Activated effector memory CD4-positive, alpha-beta T cell treated with Interleukin-2 at 50 U/mL for 16 hours (primary cell): ENCODE measurements around the gene CDH4.

Experiments
- DNase-seq: peaks from one replicate; pipeline ENCODE4 v3.0.0-alpha.2; 2020

CDH4 gene

GRCh38 chr20:61815176-61815575 lies 563.1 kb downstream of the CDH4 start:
- DNase-seq = no peak

GRCh38 chr20:61815678-61816077 lies 563.6 kb downstream of the CDH4 start:
- DNase-seq = no peak

GRCh38 chr20:61816606-61817460 lies 564.8 kb downstream of the CDH4 start:
- DNase-seq = no peak

- DNase-seq = no peak
Observed at GRCh38 chr20:61817575-61817974, 565.5 kb downstream of the CDH4 start.

- no peak for DNase-seq
Observed at GRCh38 chr20:61818746-61819573, 566.9 kb downstream of the CDH4 start.

GRCh38 chr20:61819574-61819846 lies 567.4 kb downstream of the CDH4 start:
- DNase-seq = no peak

- DNase-seq = no peak
Observed at GRCh38 chr20:61819921-61820825, 568.1 kb downstream of the CDH4 start.

GRCh38 chr20:61821735-61822134 lies 569.7 kb downstream of the CDH4 start:
- DNase-seq = no peak

GRCh38 chr20:61822396-61822795 lies 570.3 kb downstream of the CDH4 start:
- DNase-seq = no peak

- DNase-seq = no peak
Observed at GRCh38 chr20:61823242-61823641, 571.2 kb downstream of the CDH4 start.

- no peak for DNase-seq
Observed at GRCh38 chr20:61828891-61829290, 576.8 kb downstream of the CDH4 start.

GRCh38 chr20:61829526-61829925 lies 577.5 kb downstream of the CDH4 start:
- DNase-seq = no peak

- DNase-seq = no peak
Observed at GRCh38 chr20:61830241-61830930, 578.3 kb downstream of the CDH4 start.

- no peak for DNase-seq
Observed at GRCh38 chr20:61830991-61831390, 578.9 kb downstream of the CDH4 start.

GRCh38 chr20:61832181-61832580 lies 580.1 kb downstream of the CDH4 start:
- DNase-seq = no peak

- no peak for DNase-seq
Observed at GRCh38 chr20:61833807-61834610, 581.9 kb downstream of the CDH4 start.

GRCh38 chr20:61835301-61835700 lies 583.2 kb downstream of the CDH4 start:
- no peak for DNase-seq

- DNase-seq = no peak
Observed at GRCh38 chr20:61835791-61836350, 583.8 kb downstream of the CDH4 start.

- DNase-seq = no peak
Observed at GRCh38 chr20:61837200-61837599, 585.1 kb downstream of the CDH4 start.

GRCh38 chr20:61839223-61839911 lies 587.3 kb downstream of the CDH4 start:
- DNase-seq = no peak
